22Rv1 (cell line): ENCODE data around the gene PFKL.

ENCODE experiments used
- ZFX ChIP-seq: fragments of 450-650 bp; IDR thresholded peaks from 2 replicates; pipeline ENCODE4 v1.6.1; 2017; ENCODE audit warnings: antibody characterized with exemption, borderline replicate concordance
- TF ChIP-seq, protein P1 (sequence below): fragments of 450-650 bp; IDR thresholded peaks from 2 replicates; pipeline ENCODE4 v1.5.1; 2017; ENCODE audit warnings: mild to moderate bottlenecking

DNA sequence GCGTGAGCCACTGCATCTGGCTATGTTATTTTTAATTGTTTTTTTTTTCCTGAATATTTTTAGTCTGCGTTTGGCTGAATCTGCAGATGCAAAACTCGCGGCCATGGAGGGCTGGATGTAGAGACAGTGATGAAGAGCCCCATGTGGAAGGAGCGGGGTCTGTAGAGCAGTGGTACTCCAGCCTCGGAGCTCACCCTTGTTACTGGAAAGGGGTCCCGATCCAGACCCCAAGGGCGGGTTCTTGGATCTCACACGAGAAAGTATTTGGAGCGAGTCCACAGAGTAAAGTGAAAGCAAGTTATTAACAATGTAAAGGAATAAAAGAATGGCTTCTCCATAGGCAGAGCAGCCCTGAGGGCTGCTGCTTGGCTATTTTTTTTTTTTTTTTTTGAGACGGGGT lies 56.3 kb downstream of the PFKL start:
- TF ChIP-seq, protein P1, sequence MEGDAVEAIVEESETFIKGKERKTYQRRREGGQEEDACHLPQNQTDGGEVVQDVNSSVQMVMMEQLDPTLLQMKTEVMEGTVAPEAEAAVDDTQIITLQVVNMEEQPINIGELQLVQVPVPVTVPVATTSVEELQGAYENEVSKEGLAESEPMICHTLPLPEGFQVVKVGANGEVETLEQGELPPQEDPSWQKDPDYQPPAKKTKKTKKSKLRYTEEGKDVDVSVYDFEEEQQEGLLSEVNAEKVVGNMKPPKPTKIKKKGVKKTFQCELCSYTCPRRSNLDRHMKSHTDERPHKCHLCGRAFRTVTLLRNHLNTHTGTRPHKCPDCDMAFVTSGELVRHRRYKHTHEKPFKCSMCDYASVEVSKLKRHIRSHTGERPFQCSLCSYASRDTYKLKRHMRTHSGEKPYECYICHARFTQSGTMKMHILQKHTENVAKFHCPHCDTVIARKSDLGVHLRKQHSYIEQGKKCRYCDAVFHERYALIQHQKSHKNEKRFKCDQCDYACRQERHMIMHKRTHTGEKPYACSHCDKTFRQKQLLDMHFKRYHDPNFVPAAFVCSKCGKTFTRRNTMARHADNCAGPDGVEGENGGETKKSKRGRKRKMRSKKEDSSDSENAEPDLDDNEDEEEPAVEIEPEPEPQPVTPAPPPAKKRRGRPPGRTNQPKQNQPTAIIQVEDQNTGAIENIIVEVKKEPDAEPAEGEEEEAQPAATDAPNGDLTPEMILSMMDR: no peak
- TF ChIP-seq ZFX: no peak
